Prostate gland (tissue), 2 donors: ENCODE measurements around the gene HOXA1.

Experiments
- CTCF ChIP-seq, 4 experiments: fragments of 200-600 bp in 2 of 4; fragments of 450-650 bp in 2 of 4; sonication (generic) in 2 of 4; IDR thresholded peaks; 1 replicate in 3 of 4; 2 replicates in 1 of 4; pipeline ENCODE4 v1.5.1; 2016 to 2019; ENCODE audit warnings: antibody characterized with exemption in 4 of 4, mild to moderate bottlenecking in 2 of 4, moderate library complexity in 2 of 4
- POLR2A ChIP-seq: fragments of 450-650 bp; IDR thresholded peaks from one replicate; pipeline ENCODE4 v1.6.1; 2016; ENCODE audit warnings: antibody characterized with exemption, mild to moderate bottlenecking
- POLR2AphosphoS5 ChIP-seq: sonication (generic); formaldehyde crosslinking; IDR thresholded peaks from one replicate; pipeline ENCODE4 v1.6.1; 2017; ENCODE audit warnings: antibody characterized with exemption

GRCh38 chr7:27097686-27098577 is 2.1 kb upstream of the HOXA1 start:
- no peak for TF ChIP-seq POLR2A
- TF ChIP-seq CTCF (IDR thresholded peaks at IDR 0.05) = no peak
- no peak for TF ChIP-seq POLR2AphosphoS5
